Activated B cell treated with CpG ODN at 0.5 μM for 24 hours (primary cell): Measurements from ENCODE around the gene RUSC1. TPM values are rescaled to one million over a fixed set of nuclear protein-coding genes. Genes with fewer than 3 reads are reported as not detected.

Experiments used
- ATAC-seq: fragments of 200-7000 bp; cut with Tn5 transposase; one replicate; pipeline ENCODE4 v1.10.0; 2021; ENCODE audit warnings: low read depth, mild to moderate bottlenecking, moderate library complexity
- CTCF ChIA-PET: fragments of 350-600 bp; sonication (Branson Sonifier 250); formaldehyde crosslinking; loops from one replicate; lab custom pipeline; 2021; ENCODE audit warnings: antibody characterized with exemption; lab: Charles Lee
- POLR2A ChIA-PET: fragments of 350-600 bp; sonication (Branson Sonifier 250); formaldehyde crosslinking; loops from one replicate; lab custom pipeline; 2021; ENCODE audit warnings: antibody characterized with exemption; lab: Charles Lee
- DNase-seq: peaks from one replicate; pipeline ENCODE4 v3.0.0; 2022
- H3K27ac Mint-ChIP-seq: one replicate; pipeline ENCODE4 v1.8.0; 2020; ENCODE audit warnings: mixed read lengths
- H3K27me3 Mint-ChIP-seq: one replicate; pipeline ENCODE4 v1.8.0; 2021; ENCODE audit warnings: mixed read lengths
- H3K36me3 Mint-ChIP-seq: one replicate; pipeline ENCODE4 v1.8.0; 2021; ENCODE audit warnings: low read depth, mixed read lengths
- H3K4me1 Mint-ChIP-seq: one replicate; pipeline ENCODE4 v1.8.0; 2021; ENCODE audit warnings: mixed read lengths
- H3K4me3 Mint-ChIP-seq: one replicate; pipeline ENCODE4 v1.8.0; 2020; ENCODE audit warnings: mild to moderate bottlenecking, mixed read lengths
- H3K9me3 Mint-ChIP-seq: one replicate; pipeline ENCODE4 v1.8.0; 2020; ENCODE audit warnings: mixed read lengths
- intact Hi-C: fragments of 100-400 bp; cut with micrococcal nuclease; formaldehyde crosslinking; loops from one replicate; pipeline ENCODE4 v1.15.1; 2024
- total RNA-seq: library from RNA; stranded (reverse); gene quantifications from 2 replicates; pipeline ENCODE4 v1.2.3, GENCODE V29; 2022
- TF ChIP-seq, protein P1 (sequence below): fragments of 200-600 bp; IDR thresholded peaks from one replicate; pipeline ENCODE4 v1.8.0; 2022; ENCODE audit warnings: antibody characterized with exemption, mild to moderate bottlenecking

Gene RUSC1
- total RNA-seq, 1 donor from 2014 or later, result 15.0 TPM

DNA sequence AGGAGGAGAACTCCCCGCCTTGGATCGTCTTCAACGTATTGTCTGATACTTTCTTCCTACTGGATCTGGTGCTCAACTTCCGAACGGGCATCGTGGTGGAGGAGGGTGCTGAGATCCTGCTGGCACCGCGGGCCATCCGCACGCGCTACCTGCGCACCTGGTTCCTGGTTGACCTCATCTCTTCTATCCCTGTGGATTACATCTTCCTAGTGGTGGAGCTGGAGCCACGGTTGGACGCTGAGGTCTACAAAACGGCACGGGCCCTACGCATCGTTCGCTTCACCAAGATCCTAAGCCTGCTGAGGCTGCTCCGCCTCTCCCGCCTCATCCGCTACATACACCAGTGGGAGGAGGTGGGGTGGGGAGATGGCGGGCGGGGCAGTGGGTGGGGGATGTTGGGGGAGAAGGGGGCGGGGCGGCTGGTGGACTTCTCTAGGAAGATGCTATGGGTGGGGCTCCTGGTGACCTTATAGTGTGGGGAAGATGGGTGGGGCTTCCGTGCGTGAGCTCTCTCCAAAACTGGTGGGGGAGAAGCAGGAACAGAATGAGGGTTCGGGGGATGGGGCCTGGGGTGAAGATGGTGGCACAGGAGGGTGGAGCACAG, 38.1 kb upstream of the RUSC1 start:
- TF ChIP-seq, protein P1, sequence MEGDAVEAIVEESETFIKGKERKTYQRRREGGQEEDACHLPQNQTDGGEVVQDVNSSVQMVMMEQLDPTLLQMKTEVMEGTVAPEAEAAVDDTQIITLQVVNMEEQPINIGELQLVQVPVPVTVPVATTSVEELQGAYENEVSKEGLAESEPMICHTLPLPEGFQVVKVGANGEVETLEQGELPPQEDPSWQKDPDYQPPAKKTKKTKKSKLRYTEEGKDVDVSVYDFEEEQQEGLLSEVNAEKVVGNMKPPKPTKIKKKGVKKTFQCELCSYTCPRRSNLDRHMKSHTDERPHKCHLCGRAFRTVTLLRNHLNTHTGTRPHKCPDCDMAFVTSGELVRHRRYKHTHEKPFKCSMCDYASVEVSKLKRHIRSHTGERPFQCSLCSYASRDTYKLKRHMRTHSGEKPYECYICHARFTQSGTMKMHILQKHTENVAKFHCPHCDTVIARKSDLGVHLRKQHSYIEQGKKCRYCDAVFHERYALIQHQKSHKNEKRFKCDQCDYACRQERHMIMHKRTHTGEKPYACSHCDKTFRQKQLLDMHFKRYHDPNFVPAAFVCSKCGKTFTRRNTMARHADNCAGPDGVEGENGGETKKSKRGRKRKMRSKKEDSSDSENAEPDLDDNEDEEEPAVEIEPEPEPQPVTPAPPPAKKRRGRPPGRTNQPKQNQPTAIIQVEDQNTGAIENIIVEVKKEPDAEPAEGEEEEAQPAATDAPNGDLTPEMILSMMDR, result no peak
- POLR2A ChIA-PET, result no interaction called here
- ATAC-seq, result no peak

DNA sequence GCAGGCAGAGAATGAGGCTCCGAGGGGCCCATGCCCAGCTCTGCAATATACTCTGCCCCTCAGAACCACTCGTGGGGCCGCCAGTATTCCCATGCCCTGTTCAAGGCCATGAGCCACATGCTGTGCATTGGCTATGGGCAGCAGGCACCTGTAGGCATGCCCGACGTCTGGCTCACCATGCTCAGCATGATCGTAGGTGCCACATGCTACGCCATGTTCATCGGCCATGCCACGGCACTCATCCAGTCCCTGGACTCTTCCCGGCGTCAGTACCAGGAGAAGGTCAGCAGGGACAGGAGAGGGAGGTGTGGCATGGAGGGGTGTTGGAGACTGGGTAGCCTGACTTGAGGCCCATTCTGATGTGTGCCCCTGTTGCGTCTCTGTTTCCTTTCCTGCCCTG, 36.2 kb upstream of the RUSC1 start:
- ChIA-PET CTCF (no interaction called here), POLR2A (interaction anchor here (0.6 kb wide), 1 partner anchor 11 kb away, joined by 4 read pairs; the partner anchor contains the start of gene CLK2)
- no peak overlapping the region for H3K4me3 Mint-ChIP-seq
- H3K9me3 Mint-ChIP-seq, result no peaks in the 10 kb centered on the region
- no peaks in the 10 kb centered on the region for H3K4me1 Mint-ChIP-seq
- H3K36me3 Mint-ChIP-seq, result no peaks in the 10 kb centered on the region
- H3K27me3 Mint-ChIP-seq, result no peaks in the 10 kb centered on the region
- H3K27ac Mint-ChIP-seq, result no peak overlapping the region
- TF ChIP-seq, protein P1, result no peak
- ATAC-seq, result no peak
- intact Hi-C loops, result no loop called here
- DNase-seq, result no peak

More for the DNA sequence above, 38.1 kb upstream of the RUSC1 start:
- H3K36me3 Mint-ChIP-seq, result no peaks in the 10 kb centered on the region
- H3K9me3 Mint-ChIP-seq, result no peaks in the 10 kb centered on the region
- intact Hi-C loops, result no loop called here
- H3K27me3 Mint-ChIP-seq, result no peaks in the 10 kb centered on the region
- no peak overlapping the region for H3K4me3 Mint-ChIP-seq
- no peak for DNase-seq
- H3K27ac Mint-ChIP-seq, result no peak overlapping the region
- H3K4me1 Mint-ChIP-seq, result peaks cover 8% of the 10 kb centered on the region
- CTCF ChIA-PET, result no interaction called here

DNA sequence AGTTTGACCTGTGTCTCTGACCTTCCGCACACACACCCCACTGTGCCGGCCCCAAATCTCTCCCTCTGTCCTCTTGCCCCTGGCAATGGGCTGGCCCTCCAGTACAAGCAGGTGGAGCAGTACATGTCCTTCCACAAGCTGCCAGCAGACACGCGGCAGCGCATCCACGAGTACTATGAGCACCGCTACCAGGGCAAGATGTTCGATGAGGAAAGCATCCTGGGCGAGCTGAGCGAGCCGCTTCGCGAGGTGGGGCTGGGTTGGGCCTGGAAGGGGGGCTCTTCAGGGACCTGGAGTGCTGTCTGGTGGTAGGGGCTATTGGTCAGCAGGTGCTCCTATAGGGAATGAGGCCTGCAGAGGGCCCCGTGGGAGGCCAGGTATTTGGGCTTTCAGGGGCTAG, 35.6 kb upstream of the RUSC1 start:
- intact Hi-C loops, result no loop called here
- Mint-ChIP-seq H3K4me3 (no peak overlapping the region), H3K36me3 (no peaks in the 10 kb centered on the region), H3K4me1 (no peaks in the 10 kb centered on the region), H3K27me3 (no peaks in the 10 kb centered on the region), H3K9me3 (no peaks in the 10 kb centered on the region), H3K27ac (no peak overlapping the region)
- no peak for ATAC-seq
- TF ChIP-seq, protein P1, result no peak
- ChIA-PET CTCF (no interaction called here), POLR2A (no interaction called here)
- DNase-seq, result no peak

DNA sequence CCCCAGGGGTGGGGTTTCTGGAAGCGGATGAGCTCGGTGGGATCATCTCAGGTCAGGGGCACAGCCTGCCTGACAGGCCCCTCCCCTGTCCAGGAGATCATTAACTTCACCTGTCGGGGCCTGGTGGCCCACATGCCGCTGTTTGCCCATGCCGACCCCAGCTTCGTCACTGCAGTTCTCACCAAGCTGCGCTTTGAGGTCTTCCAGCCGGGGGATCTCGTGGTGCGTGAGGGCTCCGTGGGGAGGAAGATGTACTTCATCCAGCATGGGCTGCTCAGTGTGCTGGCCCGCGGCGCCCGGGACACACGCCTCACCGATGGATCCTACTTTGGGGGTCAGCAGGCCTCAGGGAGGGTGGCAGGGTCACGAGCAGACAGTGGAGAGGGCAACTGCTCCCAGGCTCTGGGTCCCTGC, 35.1 kb upstream of the RUSC1 start:
- POLR2A ChIA-PET, result no interaction called here
- TF ChIP-seq, protein P1, result no peak
- intact Hi-C loops, result no loop called here
- CTCF ChIA-PET, result interaction anchor here (0.6 kb wide), 1 partner anchor 38 kb away, joined by 3 read pairs; no protein-coding TSS in a partner anchor
- no peak for ATAC-seq
- H3K4me1 Mint-ChIP-seq, result no peaks in the 10 kb centered on the region
- H3K9me3 Mint-ChIP-seq, result no peaks in the 10 kb centered on the region
- H3K4me3 Mint-ChIP-seq, result no peak overlapping the region
- no peaks in the 10 kb centered on the region for H3K27me3 Mint-ChIP-seq
- DNase-seq, result no peak
- H3K36me3 Mint-ChIP-seq, result no peaks in the 10 kb centered on the region
- H3K27ac Mint-ChIP-seq, result no peak overlapping the region

DNA sequence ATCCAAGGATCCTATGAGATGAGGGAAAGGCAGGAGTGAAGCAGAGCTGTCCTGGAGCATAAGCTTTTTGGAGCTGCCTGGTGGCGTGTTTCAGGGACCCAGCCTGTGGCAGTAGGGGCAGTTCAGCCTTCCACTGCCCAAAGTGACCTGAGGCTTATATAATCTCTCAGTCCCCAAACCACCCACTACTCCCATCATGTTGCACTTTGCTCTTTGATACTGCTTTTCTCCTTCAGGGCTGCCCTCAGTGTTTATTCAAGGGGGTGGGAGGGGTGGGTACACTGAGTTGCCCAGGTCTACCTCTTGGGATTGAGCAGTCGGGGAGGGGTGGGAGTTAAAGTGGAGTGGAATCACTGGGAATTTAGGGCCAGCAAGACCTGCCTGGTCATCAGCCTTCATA, 34.1 kb upstream of the RUSC1 start:
- ChIA-PET POLR2A (no interaction called here), CTCF (no interaction called here)
- Mint-ChIP-seq H3K4me1 (no peaks in the 10 kb centered on the region), H3K4me3 (no peak overlapping the region), H3K27me3 (peaks cover 2% of the 10 kb centered on the region), H3K27ac (no peak overlapping the region), H3K9me3 (no peaks in the 10 kb centered on the region), H3K36me3 (no peaks in the 10 kb centered on the region)
- TF ChIP-seq, protein P1, result no peak
- DNase-seq (no peak), ATAC-seq (no peak)
- intact Hi-C loops, result no loop called here
